SIG-M5 (cell line): Measurements from ENCODE around the gene WDR70.

ENCODE experiments used
- DNase-seq: peaks from one replicate; lab custom pipeline; 2025; lab: John Stamatoyannopoulos, UW

The WDR70 gene

GRCh38 chr5:37723162-37723961 is 344.2 kb downstream of the WDR70 start:
- no peak for DNase-seq

GRCh38 chr5:37724395-37725125 is 345.4 kb downstream of the WDR70 start:
- no peak for DNase-seq

GRCh38 chr5:37725185-37725584 is 346.1 kb downstream of the WDR70 start:
- no peak for DNase-seq

GRCh38 chr5:37727238-37727637 is 348.1 kb downstream of the WDR70 start:
- no peak for DNase-seq

GRCh38 chr5:37730896-37731455 is 351.9 kb downstream of the WDR70 start:
- DNase-seq, result no peak

- no peak for DNase-seq
Measured at GRCh38 chr5:37734114-37734513, 355.0 kb downstream of the WDR70 start.

- DNase-seq, result no peak
Measured at GRCh38 chr5:37735649-37736347, 356.7 kb downstream of the WDR70 start.

GRCh38 chr5:37736397-37736796 is 357.3 kb downstream of the WDR70 start:
- no peak for DNase-seq

- no peak for DNase-seq
Measured at GRCh38 chr5:37737326-37738056, 358.4 kb downstream of the WDR70 start.

GRCh38 chr5:37738057-37738691 is 359.1 kb downstream of the WDR70 start:
- no peak for DNase-seq

- no peak for DNase-seq
Measured at GRCh38 chr5:37738865-37739488, 359.9 kb downstream of the WDR70 start.

GRCh38 chr5:37739817-37740261 is 360.7 kb downstream of the WDR70 start:
- no peak for DNase-seq

- DNase-seq, result no peak
Measured at GRCh38 chr5:37740331-37741066, 361.4 kb downstream of the WDR70 start.

GRCh38 chr5:37742111-37742510 is 363.0 kb downstream of the WDR70 start:
- no peak for DNase-seq

- no peak for DNase-seq
Measured at GRCh38 chr5:37751227-37751626, 372.1 kb downstream of the WDR70 start.

GRCh38 chr5:37754976-37755375 is 375.9 kb downstream of the WDR70 start:
- no peak for DNase-seq

GRCh38 chr5:37755581-37755980 is 376.5 kb downstream of the WDR70 start:
- DNase-seq, result no peak

GRCh38 chr5:37756248-37756647 is 377.1 kb downstream of the WDR70 start:
- no peak for DNase-seq

- no peak for DNase-seq
Measured at GRCh38 chr5:37757980-37758582, 379.0 kb downstream of the WDR70 start.

- DNase-seq, result no peak
Measured at GRCh38 chr5:37767251-37767650, 388.1 kb downstream of the WDR70 start.
